MM.1S (cell line): ENCODE data around the gene GABBR1.

Experiments used
- CTCF ChIP-seq: fragments of 300-600 bp; sonication (generic); IDR thresholded peaks from 2 replicates; pipeline ENCODE4 v1.5.1; 2016; ENCODE audit warnings: antibody characterized with exemption, low read length, mixed read lengths
- EZH2 ChIP-seq: fragments of 300-600 bp; sonication (generic); optimal IDR thresholded peaks from 2 replicates; pipeline ENCODE3; 2017; ENCODE audit warnings: low read depth, mild to moderate bottlenecking, antibody characterized with exemption, low read length, mixed read lengths

- no peak for TF ChIP-seq CTCF
- TF ChIP-seq EZH2: no peak
Observed at GRCh38 chr6:29661071-29661470, 28.1 kb upstream of the GABBR1 start.
